Measurements from ENCODE around the gene PLA2G4A.
A peak's percentile ranks its signal among the peaks of the same experiment; 100 is the strongest.

Gene PLA2G4A

DNA sequence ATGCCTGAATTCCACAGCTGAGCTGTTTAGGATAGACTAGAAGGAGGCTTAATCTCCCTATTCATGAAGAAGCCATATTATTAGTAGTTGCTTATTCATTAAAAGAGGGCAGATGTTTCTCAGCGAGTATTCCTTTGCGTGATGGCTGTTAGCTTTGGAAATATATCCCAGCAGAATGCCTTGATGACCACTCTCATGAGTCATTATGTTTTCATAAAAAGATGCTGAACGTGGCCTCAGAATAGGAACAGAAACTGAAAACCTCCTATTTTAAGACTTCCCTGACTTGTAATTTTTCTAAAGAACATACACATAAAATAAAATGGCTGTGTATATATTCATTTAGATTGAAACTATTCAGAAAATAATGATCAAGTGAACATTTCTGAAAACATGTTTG is 9.6 kb upstream of the PLA2G4A start:
- H3K27ac Mint-ChIP-seq, result no peak overlapping the region
- no peaks in the 10 kb centered on the region for H3K9me3 Mint-ChIP-seq
- peaks cover 4% of the 10 kb centered on the region for H3K27me3 Mint-ChIP-seq (ENCODE audit: low read depth)
- no peak overlapping the region for H3K4me3 Mint-ChIP-seq
- H3K4me1 Mint-ChIP-seq, result no peaks in the 10 kb centered on the region
- TF ChIP-seq, protein P1, sequence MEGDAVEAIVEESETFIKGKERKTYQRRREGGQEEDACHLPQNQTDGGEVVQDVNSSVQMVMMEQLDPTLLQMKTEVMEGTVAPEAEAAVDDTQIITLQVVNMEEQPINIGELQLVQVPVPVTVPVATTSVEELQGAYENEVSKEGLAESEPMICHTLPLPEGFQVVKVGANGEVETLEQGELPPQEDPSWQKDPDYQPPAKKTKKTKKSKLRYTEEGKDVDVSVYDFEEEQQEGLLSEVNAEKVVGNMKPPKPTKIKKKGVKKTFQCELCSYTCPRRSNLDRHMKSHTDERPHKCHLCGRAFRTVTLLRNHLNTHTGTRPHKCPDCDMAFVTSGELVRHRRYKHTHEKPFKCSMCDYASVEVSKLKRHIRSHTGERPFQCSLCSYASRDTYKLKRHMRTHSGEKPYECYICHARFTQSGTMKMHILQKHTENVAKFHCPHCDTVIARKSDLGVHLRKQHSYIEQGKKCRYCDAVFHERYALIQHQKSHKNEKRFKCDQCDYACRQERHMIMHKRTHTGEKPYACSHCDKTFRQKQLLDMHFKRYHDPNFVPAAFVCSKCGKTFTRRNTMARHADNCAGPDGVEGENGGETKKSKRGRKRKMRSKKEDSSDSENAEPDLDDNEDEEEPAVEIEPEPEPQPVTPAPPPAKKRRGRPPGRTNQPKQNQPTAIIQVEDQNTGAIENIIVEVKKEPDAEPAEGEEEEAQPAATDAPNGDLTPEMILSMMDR (IDR thresholded peaks at IDR 0.05; ENCODE audit: unreplicated experiment in 3 of 3), result no peak
- H3K36me3 Mint-ChIP-seq (ENCODE audit: low read depth), result no peaks in the 10 kb centered on the region

GRCh38 chr1:186819563-186819962 is 9.2 kb upstream of the PLA2G4A start:
- Mint-ChIP-seq H3K27ac (no peak overlapping the region), H3K27me3 (ENCODE audit: low read depth) (peaks cover 4% of the 10 kb centered on the region), H3K4me3 (no peak overlapping the region), H3K9me3 (no peaks in the 10 kb centered on the region), H3K36me3 (ENCODE audit: low read depth) (no peaks in the 10 kb centered on the region), H3K4me1 (no peaks in the 10 kb centered on the region)
- TF ChIP-seq, protein P1 (IDR thresholded peaks at IDR 0.05; ENCODE audit: unreplicated experiment in 3 of 3), result no peak

DNA sequence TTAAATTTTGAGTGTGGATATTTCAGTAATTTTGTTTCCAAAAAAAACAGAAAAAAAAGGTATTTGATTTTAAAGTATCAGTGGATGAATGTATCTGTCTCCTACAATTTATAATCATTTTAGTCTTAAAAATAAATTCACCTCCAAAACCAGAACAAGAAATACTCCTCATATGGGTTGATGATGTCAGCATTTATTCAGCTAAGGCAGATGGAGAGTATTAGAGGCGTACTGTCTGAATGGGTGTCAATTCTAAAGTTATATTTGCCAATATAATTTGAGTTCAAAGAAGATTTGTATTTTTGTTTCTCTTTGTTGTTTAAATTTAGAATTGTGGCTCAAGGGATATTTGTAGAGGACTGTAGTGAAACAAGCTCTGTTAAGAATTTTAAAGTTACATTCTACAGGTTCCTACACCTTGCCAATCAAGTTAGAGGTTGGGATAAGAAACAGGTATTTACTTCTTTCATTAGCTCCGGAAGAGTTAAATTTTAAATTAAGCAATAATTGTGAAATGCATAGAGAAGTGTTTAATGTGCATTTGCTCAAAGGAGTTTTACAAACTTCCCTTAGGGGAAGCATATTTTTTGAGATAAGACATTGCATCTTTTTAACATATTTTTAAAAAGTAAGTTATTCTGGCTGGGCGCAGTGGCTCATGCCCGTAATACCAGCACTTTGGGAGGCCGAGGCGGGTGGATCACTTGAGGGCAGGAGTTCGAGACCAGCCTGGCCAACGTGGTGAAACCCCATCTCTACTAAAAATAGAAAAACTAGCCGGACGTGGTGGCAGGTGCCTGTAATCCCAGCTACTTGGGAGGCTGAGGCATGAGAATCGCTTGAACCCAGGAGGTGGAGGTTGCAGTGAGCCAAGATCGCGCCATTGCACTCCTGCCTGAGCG is 1.2 kb downstream of the PLA2G4A start:
- Mint-ChIP-seq H3K27me3 (ENCODE audit: low read depth) (no peaks in the 10 kb centered on the region), H3K9me3 (no peaks in the 10 kb centered on the region), H3K4me3 (peak overlapping the region; percentile 84 to 92 (median 88)), H3K27ac (peak overlapping the region in 1 of 3 experiments; percentile 63), H3K4me1 (peaks cover 15% of the 10 kb centered on the region), H3K36me3 (ENCODE audit: low read depth) (no peaks in the 10 kb centered on the region)
- TF ChIP-seq, protein P1 (IDR thresholded peaks at IDR 0.05; ENCODE audit: unreplicated experiment in 3 of 3), result no peak

- Mint-ChIP-seq H3K9me3 (no peaks in the 10 kb centered on the region), H3K27ac (no peak overlapping the region), H3K36me3 (ENCODE audit: low read depth) (no peaks in the 10 kb centered on the region), H3K4me1 (peaks cover 15% of the 10 kb centered on the region), H3K27me3 (ENCODE audit: low read depth) (no peaks in the 10 kb centered on the region), H3K4me3 (peak overlapping the region in 2 of 3 experiments; percentile 49 to 55)
- TF ChIP-seq, protein P1 (IDR thresholded peaks at IDR 0.05; ENCODE audit: unreplicated experiment in 3 of 3), result no peak
Measured at GRCh38 chr1:186831168-186831567, 2.4 kb downstream of the PLA2G4A start.

- Mint-ChIP-seq H3K4me3 (no peak overlapping the region), H3K9me3 (no peaks in the 10 kb centered on the region)
- TF ChIP-seq, protein P1 (IDR thresholded peaks at IDR 0.05; ENCODE audit: unreplicated experiment in 3 of 3), result no peak
Measured at GRCh38 chr1:186834399-186834958, 5.7 kb downstream of the PLA2G4A start.

More at GRCh38 chr1:186834399-186834958, 5.7 kb downstream of the PLA2G4A start:
- Mint-ChIP-seq H3K27me3 (ENCODE audit: low read depth) (no peaks in the 10 kb centered on the region), H3K27ac (no peak overlapping the region), H3K36me3 (ENCODE audit: low read depth) (no peaks in the 10 kb centered on the region), H3K4me1 (peaks cover 9% of the 10 kb centered on the region)
